Psoas muscle (tissue), 8 donors: Measurements from ENCODE around the gene STRADA. TPM values are rescaled to one million over a fixed set of nuclear protein-coding genes. Genes with fewer than 3 reads are reported as not detected.
A peak's percentile ranks its signal among the peaks of the same experiment; 100 is the strongest.

Experiments
- ATAC-seq, 4 donors: fragments of 200-7000 bp; cut with Tn5 transposase; one replicate each; pipeline ENCODE4 v1.9.1; 2020; ENCODE audit warnings: moderate library complexity in 3 of 4, mild to moderate bottlenecking in 2 of 4
- DNase-seq, 2 donors: peaks; one replicate each; pipeline ENCODE4 v3.0.0-alpha.2; 2020
- H3K27ac ChIP-seq: fragments of 200-600 bp; one replicate; pipeline ENCODE4 v1.8.0; 2022
- H3K27me3 ChIP-seq, 3 donors: fragments of 200-600 bp in 1 of 3; one replicate each; pipeline versions ENCODE4 v1.6.1 to v1.8.0; 2013 to 2022; ENCODE audit warnings: low read length in 2 of 3, mild to moderate bottlenecking in 2 of 3, moderate library complexity in 1 of 3; ENCODE audit not compliant: insufficient read depth in 3 of 3
- H3K36me3 ChIP-seq, 2 donors: fragments of 200-600 bp in 1 of 2; one replicate each; pipeline versions ENCODE4 v1.6.1 to v1.8.0; 2013 to 2022; ENCODE audit warnings: low read depth in 1 of 2, mild to moderate bottlenecking in 1 of 2, moderate library complexity in 1 of 2; ENCODE audit not compliant: insufficient read depth in 1 of 2
- H3K4me1 ChIP-seq: fragments of 200-600 bp; one replicate; pipeline ENCODE4 v1.8.0; 2022
- H3K4me3 ChIP-seq: fragments of 200-600 bp; one replicate; pipeline ENCODE4 v1.8.0; 2022; ENCODE audit warnings: mild to moderate bottlenecking
- H3K9me3 ChIP-seq: fragments of 200-600 bp; one replicate; pipeline ENCODE4 v1.8.0; 2022
- WGBS, 3 donors: extraction: QIAGEN DNeasy Blood & Tissue Kit; methylation state at CpG; one replicate each; pipeline versions ENCODE4 v1.1.6 to v1.1.7; 2013; 5-methylcytosine and 5-hydroxymethylcytosine counted together
- intact Hi-C, 2 donors: fragments of 100-400 bp; cut with DNase I; formaldehyde crosslinking; loops; one replicate each; pipeline versions ENCODE4 v1.11.0 to v1.14.2; 2022
- polyA plus RNA-seq, 3 donors: library from polyadenylated mRNA; stranded (reverse); fragments of 200-250 nt; gene quantifications; one replicate each; pipeline ENCODE4 v1.2.3, GENCODE V29; 2013
- total RNA-seq, 4 donors: library from RNA; stranded (reverse); fragmentation: NEBNext Ultra II Directional in 2 of 4; extraction: Animal tissue kit (Norgen Biotek cat#: 25700) in 2 of 4; gene quantifications; one replicate each; pipeline versions ENCODE4 v1.2.1 to v1.2.4, GENCODE V29; 2021 to 2023
- TF ChIP-seq, protein P1 (sequence below): fragments of 200-600 bp; IDR thresholded peaks from one replicate; pipeline ENCODE4 v1.8.0; 2022; ENCODE audit warnings: antibody characterized with exemption
- donor health status: healthy with polysubstance abuse.
- donor health status: DM: no; HTN: no; CAD: no; lungs with moderate emphysema.
- donor health status: Bipolar disorder and iron deficiency.
- donor health status: healthy.
- donor health status: DM: yes; HTN: yes; CAD: no.
- donor health status: DM: no; HTN: no; CAD: no.
- donor health status: DM: no; HTN: no; CAD: no.
- donor health status: DM: yes; HTN: yes; CAD: no.

Gene STRADA
- total and polyA plus RNA-seq, 7 donors = 6.7 to 14.9 (median 9.5) TPM

DNA sequence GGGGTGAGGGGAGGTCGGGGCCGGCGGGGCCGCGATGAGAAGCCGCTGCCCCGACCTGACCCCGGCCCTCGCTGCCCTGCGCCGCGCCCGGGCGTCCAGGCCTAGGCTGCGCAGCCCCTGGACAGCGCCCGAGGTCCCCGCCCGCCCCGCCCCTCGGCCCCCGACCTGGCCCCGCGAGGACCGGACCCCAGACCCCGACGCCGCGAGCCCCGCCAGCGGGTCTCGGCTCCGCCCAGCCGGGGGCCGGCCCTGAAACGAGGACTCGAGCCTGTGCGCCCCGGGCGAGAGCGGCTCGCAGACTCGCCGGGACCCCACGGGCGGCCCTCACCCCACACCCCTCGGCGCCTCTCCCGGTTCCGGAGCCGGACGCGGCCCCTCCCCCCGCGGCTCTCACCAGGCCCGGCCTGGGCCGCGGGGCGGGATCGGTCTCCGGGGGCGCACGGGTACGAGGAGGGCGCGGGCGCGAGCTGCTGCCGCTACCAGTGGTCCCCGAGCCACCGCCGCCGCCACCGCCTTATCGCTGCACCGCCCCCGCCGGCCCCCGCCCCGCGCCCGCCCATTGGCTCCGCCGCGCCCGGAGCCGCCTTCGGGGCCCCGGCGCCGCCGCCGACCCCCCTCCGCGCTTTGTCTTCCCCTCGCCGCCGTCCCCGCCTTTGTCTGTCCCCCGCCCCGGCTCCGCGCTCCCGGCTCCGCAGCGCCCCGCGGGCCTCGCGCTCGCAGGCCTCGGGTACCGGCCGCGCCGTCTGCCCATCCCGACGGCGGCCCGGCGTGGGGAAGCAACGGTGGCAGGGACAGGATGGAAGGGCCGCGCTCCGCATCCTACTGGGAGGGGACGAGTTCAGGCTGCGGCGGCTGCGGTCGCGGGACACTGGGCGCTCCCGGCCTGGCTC, 41.7 kb downstream of the STRADA start, which contains the start of gene LIMD2:
Gene LIMD2 (minus strand): TSS at position 488 of the 890 bp plus-strand sequence. CDS start 827 bp downstream, outside the sequence.
- H3K4me3 ChIP-seq = peak within 1 kb of the TSS; percentile 67
- TF ChIP-seq, protein P1, sequence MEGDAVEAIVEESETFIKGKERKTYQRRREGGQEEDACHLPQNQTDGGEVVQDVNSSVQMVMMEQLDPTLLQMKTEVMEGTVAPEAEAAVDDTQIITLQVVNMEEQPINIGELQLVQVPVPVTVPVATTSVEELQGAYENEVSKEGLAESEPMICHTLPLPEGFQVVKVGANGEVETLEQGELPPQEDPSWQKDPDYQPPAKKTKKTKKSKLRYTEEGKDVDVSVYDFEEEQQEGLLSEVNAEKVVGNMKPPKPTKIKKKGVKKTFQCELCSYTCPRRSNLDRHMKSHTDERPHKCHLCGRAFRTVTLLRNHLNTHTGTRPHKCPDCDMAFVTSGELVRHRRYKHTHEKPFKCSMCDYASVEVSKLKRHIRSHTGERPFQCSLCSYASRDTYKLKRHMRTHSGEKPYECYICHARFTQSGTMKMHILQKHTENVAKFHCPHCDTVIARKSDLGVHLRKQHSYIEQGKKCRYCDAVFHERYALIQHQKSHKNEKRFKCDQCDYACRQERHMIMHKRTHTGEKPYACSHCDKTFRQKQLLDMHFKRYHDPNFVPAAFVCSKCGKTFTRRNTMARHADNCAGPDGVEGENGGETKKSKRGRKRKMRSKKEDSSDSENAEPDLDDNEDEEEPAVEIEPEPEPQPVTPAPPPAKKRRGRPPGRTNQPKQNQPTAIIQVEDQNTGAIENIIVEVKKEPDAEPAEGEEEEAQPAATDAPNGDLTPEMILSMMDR = no peak
- peaks cover 0 to 28% (median 0%) of the 10 kb centered on the region in 3 donors for H3K27me3 ChIP-seq
- peak in 2 of 4 donors; percentile 20 to 21 for ATAC-seq
- peak within 1 kb of the TSS; percentile 46 for H3K27ac ChIP-seq
- intact Hi-C loops = loop anchor here in 1 of 2 donors (5.0 kb wide), 1 partner anchor 137 kb away; no protein-coding TSS in a partner anchor
- peaks cover 23% of the 10 kb centered on the region for H3K4me1 ChIP-seq
- DNase-seq = peak; percentile 63 to 77
- 0 to 1% (median 0%) methylated on average over 51 to 132 of the region's 133 CpGs for WGBS, 3 donors
- no peaks in the 10 kb centered on the region for H3K9me3 ChIP-seq
- H3K36me3 ChIP-seq = peaks cover 0 to 33% of the 10 kb centered on the region in 2 donors

DNA sequence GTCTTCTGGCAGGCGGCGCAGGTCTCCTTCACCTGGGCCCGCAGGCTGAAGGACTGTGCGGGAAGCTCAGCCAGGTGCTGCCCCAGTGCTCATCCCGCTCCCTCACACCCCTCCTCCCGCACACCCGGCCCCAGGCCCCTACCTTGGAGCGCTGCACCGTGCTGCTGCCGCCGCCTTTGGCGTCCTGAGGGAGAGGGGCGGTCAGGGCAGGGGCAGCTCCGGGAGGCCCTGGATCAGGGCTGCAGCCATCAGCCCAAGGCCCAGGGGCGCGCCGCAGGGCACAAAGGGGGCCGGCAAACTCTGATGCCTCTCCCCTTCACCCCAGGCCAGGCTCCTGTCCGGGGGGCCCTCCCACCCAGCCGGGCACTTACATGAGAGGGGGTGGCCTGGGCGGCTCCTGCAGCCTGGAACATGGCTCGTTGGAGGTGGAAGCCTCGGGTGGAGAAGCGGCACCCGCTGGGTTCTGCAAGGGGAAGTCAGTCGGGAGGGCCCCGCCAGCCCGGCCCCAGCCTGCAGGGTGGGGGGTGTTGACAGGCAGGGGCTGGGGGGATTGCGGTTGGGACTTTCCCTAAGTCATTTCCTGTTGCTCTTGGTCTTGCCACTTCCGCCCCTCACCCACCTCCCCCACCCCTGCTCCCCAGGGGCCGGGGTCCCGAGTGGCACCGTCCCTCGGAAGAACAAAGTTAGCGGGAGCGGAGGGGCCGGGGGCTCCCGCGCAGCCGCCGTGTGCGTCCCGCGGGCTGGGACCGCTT, 42.5 kb downstream of the STRADA start:
- 15 to 32% (median 17%) methylated on average over 18 to 45 of the region's 45 CpGs for WGBS, 3 donors
- Histone ChIP-seq H3K9me3 (no peaks in the 10 kb centered on the region), H3K27ac (no peak overlapping the region), H3K4me3 (peak overlapping the region; percentile 67), H3K36me3 (peaks cover 0 to 30% of the 10 kb centered on the region in 2 donors), H3K27me3 (peaks cover 0 to 28% (median 0%) of the 10 kb centered on the region in 3 donors), H3K4me1 (peaks cover 23% of the 10 kb centered on the region)
- TF ChIP-seq, protein P1 = no peak
- ATAC-seq (peak; percentile 9 to 34 (median 20)), DNase-seq (peak; percentile 50 to 73)
- intact Hi-C loops = loop anchor here in 1 of 2 donors (5.0 kb wide), 1 partner anchor 138 kb away; no protein-coding TSS in a partner anchor

DNA sequence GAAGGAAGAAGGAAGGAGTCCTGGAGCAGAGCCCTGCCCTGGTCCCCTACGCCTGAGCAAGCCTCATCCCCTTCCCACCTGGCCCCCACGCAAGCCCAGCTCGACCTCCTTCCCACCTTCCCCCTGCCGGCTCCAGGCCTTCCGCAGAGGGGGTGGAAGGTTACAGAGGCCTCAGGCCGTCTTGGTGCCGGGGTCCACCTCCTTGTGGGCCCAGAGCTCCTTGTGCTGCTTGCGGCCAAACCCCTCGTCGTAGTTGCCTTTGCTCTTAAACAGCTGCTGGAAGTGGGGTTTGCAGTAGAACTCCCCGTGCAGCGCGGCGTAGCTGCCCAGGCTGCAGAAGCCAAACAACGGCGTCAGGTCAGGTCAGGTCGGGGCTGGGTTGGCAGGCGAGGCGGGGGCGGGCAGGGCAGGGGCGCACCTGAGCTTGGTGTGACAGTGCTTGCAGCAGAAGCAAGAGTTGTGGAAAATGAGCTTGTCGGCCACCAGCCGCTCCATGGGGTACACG, 43.2 kb downstream of the STRADA start:
- intact Hi-C loops = loop anchor here in 1 of 2 donors (5.0 kb wide), 1 partner anchor 139 kb away; no protein-coding TSS in a partner anchor
- TF ChIP-seq, protein P1 = no peak
- H3K4me3 ChIP-seq = peak overlapping the region; percentile 67
- no peaks in the 10 kb centered on the region for H3K9me3 ChIP-seq
- peaks cover 0 to 28% (median 0%) of the 10 kb centered on the region in 3 donors for H3K27me3 ChIP-seq
- H3K4me1 ChIP-seq = peaks cover 23% of the 10 kb centered on the region
- ATAC-seq (peak in 3 of 4 donors; percentile 1 to 33 (median 2)), DNase-seq (no peak)
- H3K27ac ChIP-seq = no peak overlapping the region
- 43 to 56% (median 44%) methylated on average over 20 to 24 of the region's 24 CpGs for WGBS, 3 donors
- peaks cover 0 to 30% of the 10 kb centered on the region in 2 donors for H3K36me3 ChIP-seq
